K562 (cell line): Measurements from ENCODE around the gene FBXO48. TPM values are rescaled to one million over a fixed set of nuclear protein-coding genes. Genes with fewer than 3 reads are reported as not detected.

ENCODE experiments used
- ATAC-seq: fragments of 200-7000 bp; cut with Tn5 transposase; 3 replicates; pipeline ENCODE4 v1.9.1; 2020; ENCODE audit warnings: moderate library complexity
- BruUV-seq: library from RNA; stranded (reverse); fragments of 400-500 nt; replicated peaks from 2 replicates; lab custom pipeline; 2021; lab: Mats Ljungman, UMichigan
- CTCF ChIA-PET: fragments of 300-600 bp; formaldehyde crosslinking; extraction: SDS; loops from one replicate; lab custom pipeline; 2021; ENCODE audit warnings: low intra/inter-chr PET ratio; lab: Yijun Ruan, JAX
- POLR2A ChIA-PET: fragments of 300-600, 350-650 bp; sonication (Branson Sonifier 250); formaldehyde crosslinking; extraction: SDS; loops from one replicate; lab custom pipeline; 2021; ENCODE audit warnings: antibody characterized with exemption, inconsistent platforms; lab: Yijun Ruan, JAX
- DNase-seq, 4 experiments: peaks; one replicate each; pipeline versions ENCODE4 v3.0.0 to v3.0.0-alpha.2; 2011 to 2018; ENCODE audit warnings: low spot score in 3 of 4, mixed read lengths in 3 of 4; ENCODE audit errors: extremely low read depth in 1 of 4
- FAIRE-seq: peaks from 2 replicates; lab custom pipeline; 2011; peaks lifted over from hg19 to GRCh38; lab: Jason Lieb, UNC
- H2AFZ ChIP-seq: 2 replicates; pipeline ENCODE4 v1.6.0; 2011; ENCODE audit warnings: low read depth, low read length, control low read depth, inconsistent platforms
- H3K27ac ChIP-seq: fragments of 200-600 bp; 3 replicates; pipeline ENCODE4 v1.8.0; 2011; ENCODE audit warnings: low read depth, mild to moderate bottlenecking, control low read depth, inconsistent platforms, low read length, moderate library complexity, mixed read lengths; ENCODE audit errors: extremely low read depth
- H3K27me3 ChIP-seq, 2 experiments: fragments of 300-600 bp in 1 of 2; 2 replicates in 1 of 2; 3 replicates in 1 of 2; pipeline versions ENCODE4 v1.6.0 to v1.8.0; 2011; ENCODE audit warnings: inconsistent platforms in 2 of 2, low read length in 2 of 2, mild to moderate bottlenecking in 1 of 2, mixed read lengths in 1 of 2, moderate library complexity in 1 of 2; ENCODE audit not compliant: control insufficient read depth in 2 of 2, insufficient read depth in 2 of 2
- H3K36me3 ChIP-seq: fragments of 300-600 bp; 3 replicates; pipeline ENCODE4 v1.8.0; 2011; ENCODE audit warnings: mild to moderate bottlenecking, low read length, inconsistent platforms; ENCODE audit not compliant: control insufficient read depth, insufficient read depth
- H3K4me1 ChIP-seq, 2 experiments: fragments of 200-600 bp in 1 of 2; replicated peaks in 1 of 2; 2 replicates in 1 of 2; 3 replicates in 1 of 2; pipeline versions ENCODE4 v1.5.1 to v1.8.0; 2011; ENCODE audit warnings: inconsistent platforms in 2 of 2, low read length in 2 of 2, mild to moderate bottlenecking in 1 of 2, mixed read lengths in 1 of 2, moderate library complexity in 1 of 2; ENCODE audit not compliant: control insufficient read depth in 2 of 2, insufficient read depth in 2 of 2
- H3K4me2 ChIP-seq: 2 replicates; pipeline ENCODE4 v1.6.1; 2011; ENCODE audit warnings: low read length, control low read depth, inconsistent platforms, mixed read lengths; ENCODE audit not compliant: insufficient read depth
- H3K4me3 ChIP-seq: fragments of 200-600 bp; sonication (generic), shearing (Covaris generic); 2 replicates; pipeline ENCODE4 v1.5.1; 2016; ENCODE audit warnings: control low read depth, inconsistent platforms
- H3K79me2 ChIP-seq: fragments of 200-600 bp; 3 replicates; pipeline ENCODE4 v1.8.0; 2011; ENCODE audit warnings: low read length, inconsistent platforms; ENCODE audit not compliant: control insufficient read depth, insufficient read depth
- H3K9ac ChIP-seq, 2 experiments: 2 replicates each; pipeline versions ENCODE4 v1.6.0 to v1.6.1; 2011; ENCODE audit warnings: low read depth in 2 of 2, low read length in 2 of 2, control low read depth in 1 of 2, inconsistent platforms in 1 of 2, mild to moderate bottlenecking in 1 of 2, mixed read lengths in 1 of 2; ENCODE audit not compliant: insufficient read depth in 1 of 2
- H3K9me1 ChIP-seq: one replicate; pipeline ENCODE4 v1.6.0; 2011; ENCODE audit warnings: inconsistent platforms, mild to moderate bottlenecking, low read length, moderate library complexity; ENCODE audit not compliant: control insufficient read depth, insufficient read depth
- H3K9me3 ChIP-seq: replicated peaks from 2 replicates; pipeline ENCODE4 v1.5.1; 2011; ENCODE audit warnings: low read depth, low read length, inconsistent platforms; ENCODE audit not compliant: control insufficient read depth, insufficient read depth
- H4K20me1 ChIP-seq: replicated peaks from 2 replicates; pipeline ENCODE4 v1.6.1; 2011; ENCODE audit warnings: low read length, inconsistent platforms, mixed read lengths; ENCODE audit not compliant: control insufficient read depth, insufficient read depth
- HDAC1 ChIP-seq, 2 experiments: fragments of 450-650 bp; IDR thresholded peaks; 2 replicates each; pipeline ENCODE4 v1.6.1; 2016 to 2017; ENCODE audit warnings: inconsistent platforms in 1 of 2, mild to moderate bottlenecking in 1 of 2, moderate library complexity in 1 of 2
- HDAC6 ChIP-seq: IDR thresholded peaks from 2 replicates; pipeline ENCODE4 v1.6.1; 2012; ENCODE audit warnings: low read depth, mild to moderate bottlenecking, control low read depth, inconsistent platforms, low read length, moderate library complexity
- MIER1 ChIP-seq: fragments of 450-650 bp; IDR thresholded peaks from 2 replicates; pipeline ENCODE4 v1.6.1; 2016; ENCODE audit warnings: antibody characterized with exemption, mild to moderate bottlenecking, low read depth
- POLR3A ChIP-seq: IDR thresholded peaks from 2 replicates; pipeline ENCODE4 v1.6.1; 2011; ENCODE audit warnings: borderline replicate concordance, mild to moderate bottlenecking, moderate library complexity; ENCODE audit not compliant: insufficient read length, insufficient read depth; ENCODE audit errors: extremely low read depth
- SETDB1 ChIP-seq: IDR thresholded peaks from one replicate; pipeline ENCODE4 v1.6.1; 2012; ENCODE audit warnings: low read length, control low read depth, inconsistent platforms
- in situ Hi-C: fragments of 300-500 bp; cut with MboI; formaldehyde crosslinking; loops from 4 replicates; pipeline ENCODE4 v1.15.0; 2018; ENCODE audit warnings: inconsistent platforms, mixed read lengths
- intact Hi-C: fragments of 100-400 bp; cut with micrococcal nuclease; formaldehyde crosslinking; loops from 2 replicates; pipeline ENCODE4 v1.14.2; 2022
- polyA plus RNA-seq, 8 experiments: library from polyadenylated mRNA; depleted of rRNA in 4 of 8; stranded (reverse) in 5 of 8; unstranded in 3 of 8; fragments of >200 nt; fragmentation: Nextera tagmentation in 2 of 8; fragmentation: Illumina TruSeq in 1 of 8; extraction: Ambion mirVana in 2 of 8; extraction: Trizol in 1 of 8; gene quantifications; 2 replicates each; pipeline versions ENCODE4 v1.2.1 to v1.2.3, GENCODE V29; 2011 to 2014; ENCODE audit warnings: inconsistent platforms in 1 of 8, missing spikeins in 1 of 8
- total RNA-seq, 7 experiments: library from RNA; depleted of rRNA in 6 of 7; stranded (reverse); fragments of >200 nt in 6 of 7; fragmentation: Illumina TruSeq in 2 of 7; extraction: Trizol in 2 of 7; gene quantifications; 2 replicates each; pipeline versions ENCODE4 v1.2.1 to v1.2.3, GENCODE V29; 2011 to 2021; ENCODE audit warnings: low replicate concordance in 1 of 7
- TF ChIP-seq, protein P1 (sequence below): sonication (generic); formaldehyde crosslinking; IDR thresholded peaks from 2 replicates; pipeline ENCODE4 v1.8.0; 2022; ENCODE audit warnings: mild to moderate bottlenecking, missing genetic modification reagents

Gene FBXO48
- total and polyA plus RNA-seq, 9 of the 15 experiments (the other 6 are each of a cell fraction or from before 2014, with no cell fraction given), result 0.36 to 1.8 (median 0.73) TPM

GRCh38 chr2:68499133-68499532, 32.0 kb upstream of the FBXO48 start:
- Histone ChIP-seq H4K20me1 (no peaks in the 10 kb centered on the region), H3K9me3 (no peaks in the 10 kb centered on the region; the same call in none of the 2 replicates), H3K79me2 (no peaks in the 10 kb centered on the region), H3K4me3 (no peak overlapping the region), H3K4me2 (no peak overlapping the region), H2AFZ (no peak overlapping the region), H3K4me1 (no peaks in the 10 kb centered on the region; a peak in 1 of 5 replicates), H3K9me1 (no peaks in the 10 kb centered on the region), H3K27me3 (no peaks in the 10 kb centered on the region), H3K36me3 (no peaks in the 10 kb centered on the region), H3K27ac (no peak overlapping the region), H3K9ac (no peak overlapping the region)
- intact Hi-C loops (no loop called here), in situ Hi-C loops (loop anchor here (25.0 kb wide), 1 partner anchor 138 kb away; the partner anchor contains the start of gene PROKR1)
- TF ChIP-seq POLR3A (no peak), SETDB1 (no peak), HDAC6 (no peak), MIER1 (no peak), HDAC1 (IDR thresholded peaks at IDR 0.05) (no peak)
- TF ChIP-seq, protein P1, sequence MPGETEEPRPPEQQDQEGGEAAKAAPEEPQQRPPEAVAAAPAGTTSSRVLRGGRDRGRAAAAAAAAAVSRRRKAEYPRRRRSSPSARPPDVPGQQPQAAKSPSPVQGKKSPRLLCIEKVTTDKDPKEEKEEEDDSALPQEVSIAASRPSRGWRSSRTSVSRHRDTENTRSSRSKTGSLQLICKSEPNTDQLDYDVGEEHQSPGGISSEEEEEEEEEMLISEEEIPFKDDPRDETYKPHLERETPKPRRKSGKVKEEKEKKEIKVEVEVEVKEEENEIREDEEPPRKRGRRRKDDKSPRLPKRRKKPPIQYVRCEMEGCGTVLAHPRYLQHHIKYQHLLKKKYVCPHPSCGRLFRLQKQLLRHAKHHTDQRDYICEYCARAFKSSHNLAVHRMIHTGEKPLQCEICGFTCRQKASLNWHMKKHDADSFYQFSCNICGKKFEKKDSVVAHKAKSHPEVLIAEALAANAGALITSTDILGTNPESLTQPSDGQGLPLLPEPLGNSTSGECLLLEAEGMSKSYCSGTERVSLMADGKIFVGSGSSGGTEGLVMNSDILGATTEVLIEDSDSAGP, result no peak
- no peak for ATAC-seq
- ChIA-PET CTCF (no interaction called here), POLR2A (no interaction called here)
- no peak for DNase-seq
- no peak for FAIRE-seq
- BruUV-seq, result no TSS peak
